GM18519 (cell line): ENCODE results near the gene TMEM62.

Experiments used
- ATAC-seq: cut with Tn5 transposase; IDR thresholded peaks from one replicate; pipeline ENCODE4 v1.9.1; 2021; ENCODE audit warnings: mild to moderate bottlenecking, moderate library complexity; ENCODE audit not compliant: unreplicated experiment, low FRiP score

Gene TMEM62

GRCh38 chr15:43133430-43134156, at the start of gene TMEM62:
TMEM62 (plus strand) TSS chr15:43133586; CDS start chr15:43133803, 217 bp downstream.
- ATAC-seq, result peak; percentile 68

GRCh38 chr15:43085921-43086320, 47.5 kb upstream of the TMEM62 start:
- no peak for ATAC-seq

GRCh38 chr15:43086551-43086950, 46.8 kb upstream of the TMEM62 start:
- ATAC-seq, result no peak

GRCh38 chr15:43091859-43092258, 41.5 kb upstream of the TMEM62 start:
- ATAC-seq, result no peak

GRCh38 chr15:43093026-43093425, 40.4 kb upstream of the TMEM62 start:
- no peak for ATAC-seq

GRCh38 chr15:43094416-43095030, 38.9 kb upstream of the TMEM62 start:
- no peak for ATAC-seq

GRCh38 chr15:43095243-43095642, 38.1 kb upstream of the TMEM62 start:
- no peak for ATAC-seq

GRCh38 chr15:43095708-43096347, 37.6 kb upstream of the TMEM62 start:
- no peak for ATAC-seq

GRCh38 chr15:43096411-43096810, 37.0 kb upstream of the TMEM62 start:
- ATAC-seq, result no peak

GRCh38 chr15:43099105-43099845, 34.1 kb upstream of the TMEM62 start:
- ATAC-seq, result no peak

- ATAC-seq, result no peak
These were observed 32.4 kb upstream of the TMEM62 start for GRCh38 chr15:43100971-43101370.

- no peak for ATAC-seq
These were observed 31.2 kb upstream of the TMEM62 start for GRCh38 chr15:43102187-43102586.

- ATAC-seq, result no peak
These were observed 29.5 kb upstream of the TMEM62 start for GRCh38 chr15:43103907-43104306.

- no peak for ATAC-seq
These were observed 29.0 kb upstream of the TMEM62 start for GRCh38 chr15:43104426-43104825.

- ATAC-seq, result no peak
These were observed 28.2 kb upstream of the TMEM62 start for GRCh38 chr15:43105077-43105736.

GRCh38 chr15:43105778-43106485, 27.5 kb upstream of the TMEM62 start, which contains the start of gene UBR1:
UBR1 (minus strand) TSS chr15:43106038; CDS start chr15:43106022, 16 bp downstream.
- ATAC-seq, result no peak

- no peak for ATAC-seq
These were observed 26.9 kb upstream of the TMEM62 start for GRCh38 chr15:43106486-43106829.

GRCh38 chr15:43107751-43108150, 25.6 kb upstream of the TMEM62 start:
- no peak for ATAC-seq

GRCh38 chr15:43111354-43111753, 22.0 kb upstream of the TMEM62 start:
- no peak for ATAC-seq

GRCh38 chr15:43118286-43118685, 15.1 kb upstream of the TMEM62 start:
- ATAC-seq, result no peak
